Neural cell (in vitro differentiated cells): ENCODE results near the gene SLC17A7.

Experiments used
- CTCF ChIP-seq: fragments of 450-650 bp; IDR thresholded peaks from 2 replicates; pipeline ENCODE4 v1.5.1; 2014; ENCODE audit warnings: antibody characterized with exemption, mild to moderate bottlenecking, moderate library complexity; ENCODE audit not compliant: poor library complexity, severe bottlenecking
- EP300 ChIP-seq: fragments of 450-650 bp; conservative IDR thresholded peaks from 2 replicates; pipeline ENCODE4 v1.6.1; 2014; ENCODE audit warnings: antibody characterized with exemption, mild to moderate bottlenecking, moderate library complexity; ENCODE audit not compliant: poor library complexity, severe bottlenecking
- EZH2 ChIP-seq: fragments of 200-600, 300-800 bp; shearing (Covaris generic), sonication (generic); IDR thresholded peaks from 2 replicates; pipeline ENCODE4 v1.6.1; 2014; ENCODE audit warnings: antibody characterized with exemption, low read length, borderline replicate concordance, mild to moderate bottlenecking; ENCODE audit not compliant: insufficient read depth, poor library complexity, severe bottlenecking
- POLR2AphosphoS5 ChIP-seq: IDR thresholded peaks from 2 replicates; pipeline ENCODE4 v1.6.1; 2012
- REST ChIP-seq: IDR thresholded peaks from 2 replicates; pipeline ENCODE4 v1.6.1; 2012; ENCODE audit warnings: borderline replicate concordance
- TAF1 ChIP-seq: IDR thresholded peaks from 2 replicates; pipeline ENCODE4 v1.6.1; 2012; ENCODE audit warnings: low read depth

- TF ChIP-seq CTCF (no peak), POLR2AphosphoS5 (no peak), REST (no peak), EP300 (no peak), EZH2 (no peak), TAF1 (no peak)
These were observed 33.8 kb downstream of the SLC17A7 start for GRCh38 chr19:49407482-49408015.
